Measurements from ENCODE around the gene SSTR1.

The SSTR1 gene

GRCh38 chr14:38201137-38201828 lies 6.4 kb upstream of the SSTR1 start:
- DNase-seq (ENCODE audit: low read depth, low spot score) = no peak
- ChIA-PET POLR2A (no interaction called here), CTCF (interaction anchor here (0.8 to 5.1 kb wide), 3 partner anchors 17 to 297 kb away, joined by 3 to 63 read pairs (median 5); no protein-coding TSS in a partner anchor)
- no peak overlapping the region for H3K4me3 ChIP-seq (ENCODE audit: low read depth, low read length)
- TF ChIP-seq CTCF (IDR thresholded peaks at IDR 0.05; ENCODE audit: insufficient read depth, low read length, missing control alignments) = no peak

GRCh38 chr14:38202444-38203191 lies 5.1 kb upstream of the SSTR1 start:
- no peak for DNase-seq (ENCODE audit: low read depth, low spot score)
- CTCF ChIA-PET = no interaction called here
- H3K4me3 ChIP-seq (ENCODE audit: low read depth, low read length) = no peak overlapping the region
- POLR2A ChIA-PET = no interaction called here
- no peak for TF ChIP-seq CTCF (IDR thresholded peaks at IDR 0.05; ENCODE audit: insufficient read depth, low read length, missing control alignments)

- H3K4me3 ChIP-seq (ENCODE audit: low read depth, low read length) = no peak overlapping the region
- DNase-seq (ENCODE audit: low read depth, low spot score) = no peak
- TF ChIP-seq CTCF (IDR thresholded peaks at IDR 0.05; ENCODE audit: insufficient read depth, low read length, missing control alignments) = no peak
- POLR2A ChIA-PET = no interaction called here
- CTCF ChIA-PET = interaction anchor here (2.9 kb wide), 1 partner anchor 300 kb away, joined by 20 read pairs; no protein-coding TSS in a partner anchor
Measured at GRCh38 chr14:38203929-38204718, 3.6 kb upstream of the SSTR1 start.

- TF ChIP-seq CTCF (IDR thresholded peaks at IDR 0.05; ENCODE audit: insufficient read depth, low read length, missing control alignments) = no peak
- CTCF ChIA-PET = interaction anchor here (0.6 to 2.9 kb wide), 3 partner anchors 218 to 301 kb away, joined by 3 to 20 read pairs (median 6); no protein-coding TSS in a partner anchor
- POLR2A ChIA-PET = no interaction called here
- H3K4me3 ChIP-seq (ENCODE audit: low read depth, low read length) = no peak overlapping the region
- DNase-seq (ENCODE audit: low read depth, low spot score) = no peak
Measured at GRCh38 chr14:38204719-38205115, 3.0 kb upstream of the SSTR1 start.

- TF ChIP-seq CTCF (IDR thresholded peaks at IDR 0.05; ENCODE audit: insufficient read depth, low read length, missing control alignments) = no peak
- POLR2A ChIA-PET = interaction anchor here (0.6 kb wide), 1 partner anchor 537 kb away, joined by 3 read pairs; no protein-coding TSS in a partner anchor
- H3K4me3 ChIP-seq (ENCODE audit: low read depth, low read length) = no peak overlapping the region
- CTCF ChIA-PET = interaction anchor here (0.6 to 4.6 kb wide), 4 partner anchors 7 to 301 kb away, joined by 3 to 35 read pairs (median 13); no protein-coding TSS in a partner anchor
- no peak for DNase-seq (ENCODE audit: low read depth, low spot score)
Measured at GRCh38 chr14:38205119-38205813, 2.4 kb upstream of the SSTR1 start.

Measured in AG04449 (cell line).